SK-N-MC (cell line): Measurements from ENCODE around the gene SUN2.
A peak's percentile ranks its signal among the peaks of the same experiment; 100 is the strongest.

Experiments used
- DNase-seq: peaks from one replicate; pipeline ENCODE4 v3.0.0-alpha.2; 2011; ENCODE audit warnings: low read depth, low spot score
- H3K27ac ChIP-seq: fragments of 200-600 bp; sonication (generic); 2 replicates; pipeline ENCODE4 v1.5.1; 2016; ENCODE audit warnings: mixed run types
- H3K36me3 ChIP-seq: fragments of 200-600 bp; sonication (generic); 2 replicates; pipeline ENCODE4 v1.6.1; 2017; ENCODE audit warnings: antibody characterized with exemption, low read length, mixed read lengths; ENCODE audit not compliant: insufficient read depth
- H3K4me3 ChIP-seq: fragments of 200-600 bp; sonication (generic); 2 replicates; pipeline ENCODE4 v1.5.1; 2016
- H3K9ac ChIP-seq: fragments of 200-600 bp; sonication (generic); 2 replicates; pipeline ENCODE4 v1.8.0; 2017; ENCODE audit warnings: mixed run types, mixed read lengths; ENCODE audit not compliant: insufficient read length
- H3K9me3 ChIP-seq: fragments of 200-600 bp; sonication (generic); 2 replicates; pipeline ENCODE4 v1.6.1; 2017; ENCODE audit warnings: low read depth, mild to moderate bottlenecking, antibody characterized with exemption, low read length, moderate library complexity, mixed read lengths
- EZH2 ChIP-seq: fragments of 200-600 bp; sonication (generic); IDR thresholded peaks from one replicate; pipeline ENCODE4 v1.6.1; 2017; ENCODE audit warnings: antibody characterized with exemption
- FOXP2 ChIP-seq: optimal IDR thresholded peaks from 2 replicates; pipeline ENCODE3; 2011; ENCODE audit warnings: mild to moderate bottlenecking, moderate library complexity; ENCODE audit not compliant: insufficient read depth; ENCODE audit errors: extremely low read length, control extremely low read depth
- POLR2AphosphoS5 ChIP-seq: IDR thresholded peaks from 2 replicates; pipeline ENCODE4 v1.6.1; 2012; ENCODE audit warnings: mild to moderate bottlenecking, low read depth, low read length, borderline replicate concordance

Gene SUN2

DNA sequence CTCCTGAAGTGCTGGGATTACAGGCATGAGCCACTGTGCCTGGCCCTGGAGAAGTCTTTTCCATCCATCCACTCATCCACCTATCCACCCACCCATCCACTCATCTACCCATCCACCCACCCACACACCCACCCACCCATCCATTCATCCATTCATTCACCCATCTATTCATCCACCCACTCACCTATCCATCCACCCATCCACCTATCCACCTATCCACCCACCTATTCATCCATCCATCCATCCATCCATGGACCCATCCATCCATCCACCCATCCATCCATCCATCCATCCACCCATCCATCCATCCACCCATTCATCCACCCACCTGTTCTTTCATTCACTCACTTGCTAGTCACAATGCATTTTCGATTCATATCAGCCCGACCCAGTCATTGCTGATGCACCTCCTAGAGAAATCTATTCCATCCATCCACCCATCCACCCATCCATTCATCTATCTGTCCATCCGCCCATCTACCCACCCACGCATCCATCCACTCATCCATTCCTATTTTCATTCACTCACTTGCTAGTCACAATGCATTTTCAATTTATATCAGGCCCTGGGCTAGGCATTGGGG lies 17.7 kb upstream of the SUN2 start:
- no peaks in the 10 kb centered on the region for H3K9me3 ChIP-seq
- H3K9ac ChIP-seq = no peak overlapping the region
- DNase-seq = no peak
- H3K4me3 ChIP-seq = no peak overlapping the region
- H3K36me3 ChIP-seq = no peaks in the 10 kb centered on the region
- TF ChIP-seq FOXP2 = no peak
- no peak for TF ChIP-seq POLR2AphosphoS5
- no peak for TF ChIP-seq EZH2
- no peak overlapping the region for H3K27ac ChIP-seq

DNA sequence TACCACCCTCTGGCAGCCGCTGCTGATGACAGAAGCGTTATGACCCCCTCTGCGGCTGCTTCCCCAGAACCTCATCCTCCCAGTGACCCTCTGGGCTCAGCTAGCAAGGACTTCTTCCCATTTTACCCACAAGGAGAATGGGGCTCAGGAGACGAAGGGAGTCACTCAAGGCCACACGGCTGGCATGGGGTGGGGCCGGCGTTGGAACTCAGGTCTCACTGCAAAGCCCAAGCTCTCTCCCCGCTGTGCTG lies 16.8 kb upstream of the SUN2 start:
- no peak for DNase-seq

GRCh38 chr22:38770257-38770949 lies 14.6 kb upstream of the SUN2 start:
- no peak for DNase-seq
- Histone ChIP-seq H3K9ac (no peak overlapping the region), H3K4me3 (no peak overlapping the region), H3K36me3 (no peaks in the 10 kb centered on the region), H3K9me3 (no peaks in the 10 kb centered on the region), H3K27ac (no peak overlapping the region)
- TF ChIP-seq EZH2 (no peak), FOXP2 (no peak), POLR2AphosphoS5 (no peak)

More for the DNA sequence above, 16.8 kb upstream of the SUN2 start:
- no peak for TF ChIP-seq FOXP2
- no peak for TF ChIP-seq POLR2AphosphoS5
- no peak for TF ChIP-seq EZH2
- H3K9ac ChIP-seq = no peak overlapping the region
- H3K9me3 ChIP-seq = no peaks in the 10 kb centered on the region
- 0 out of 2 replicates have a peak overlapping the region, but pooled peaks have one; percentile 36 for H3K27ac ChIP-seq
- H3K4me3 ChIP-seq = no peak overlapping the region
- no peaks in the 10 kb centered on the region for H3K36me3 ChIP-seq

- no peak overlapping the region for H3K4me3 ChIP-seq
- H3K9ac ChIP-seq = no peak overlapping the region
- no peak for TF ChIP-seq FOXP2
- TF ChIP-seq EZH2 = no peak
- no peak for TF ChIP-seq POLR2AphosphoS5
- H3K9me3 ChIP-seq = no peaks in the 10 kb centered on the region
- H3K36me3 ChIP-seq = no peaks in the 10 kb centered on the region
- H3K27ac ChIP-seq = no peak overlapping the region
- no peak for DNase-seq
Measured at GRCh38 chr22:38768036-38768435, 12.2 kb upstream of the SUN2 start.

DNA sequence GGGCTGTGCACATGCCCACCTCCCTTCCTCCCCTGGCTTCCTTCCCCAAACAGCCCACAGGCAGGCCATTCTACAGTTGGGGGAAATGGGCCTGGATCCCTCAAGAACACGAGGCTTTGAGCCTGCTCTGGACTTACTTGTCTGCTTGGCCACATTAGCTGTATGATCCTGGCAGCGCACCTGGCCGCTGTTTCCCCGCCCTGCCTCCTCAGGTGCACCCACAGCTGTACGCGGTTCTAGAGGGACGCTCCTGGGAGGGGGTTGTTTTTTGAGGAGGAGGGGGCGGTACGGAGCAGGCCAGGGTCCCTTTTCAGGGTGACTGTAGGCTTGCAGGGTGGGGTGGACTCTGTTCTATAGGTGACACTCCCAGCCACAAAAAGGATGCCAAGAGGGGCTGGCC lies 11.5 kb upstream of the SUN2 start:
- H3K27ac ChIP-seq = no peak overlapping the region
- TF ChIP-seq POLR2AphosphoS5 (no peak), EZH2 (no peak), FOXP2 (no peak)
- no peak for DNase-seq
- no peaks in the 10 kb centered on the region for H3K36me3 ChIP-seq
- no peak overlapping the region for H3K9ac ChIP-seq
- no peaks in the 10 kb centered on the region for H3K9me3 ChIP-seq
- H3K4me3 ChIP-seq = no peak overlapping the region

DNA sequence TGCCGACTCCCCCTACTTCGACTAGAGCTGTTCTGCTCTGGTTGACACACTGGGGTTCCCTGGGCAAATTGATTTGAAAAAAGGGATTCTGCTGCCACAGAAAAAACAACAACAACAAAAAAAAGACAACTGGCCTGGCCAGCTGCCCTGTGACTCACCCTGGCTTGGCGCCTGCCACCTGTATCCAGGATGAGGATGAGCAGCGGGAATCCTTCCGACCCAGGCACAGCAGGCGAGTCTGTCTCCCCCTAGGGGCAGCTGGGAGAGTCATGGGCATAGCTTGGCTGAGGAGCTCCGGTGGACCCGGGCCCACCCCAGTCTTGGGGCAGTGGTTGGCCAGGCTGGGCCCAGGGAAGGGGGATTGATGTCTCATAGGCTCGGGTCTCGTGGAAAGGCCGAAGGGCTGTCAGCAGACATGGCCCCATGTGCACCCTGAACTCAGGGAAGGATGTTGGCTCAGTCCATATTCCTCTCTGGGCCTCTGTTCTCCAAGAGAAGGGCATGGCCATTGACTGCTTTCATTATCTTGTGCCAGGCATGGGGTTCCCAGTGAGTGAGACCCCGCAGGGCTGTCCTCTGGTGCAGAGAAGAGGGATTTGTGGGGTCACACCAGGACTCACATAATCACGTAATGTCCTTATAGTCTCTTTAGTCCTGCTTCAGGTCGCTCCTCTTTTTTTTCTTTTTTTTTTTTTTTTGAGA lies 10.4 kb upstream of the SUN2 start:
- no peak overlapping the region for H3K9ac ChIP-seq
- H3K36me3 ChIP-seq = no peaks in the 10 kb centered on the region
- H3K4me3 ChIP-seq = no peak overlapping the region
- no peak for DNase-seq
- no peaks in the 10 kb centered on the region for H3K9me3 ChIP-seq
- TF ChIP-seq FOXP2 (no peak), POLR2AphosphoS5 (no peak), EZH2 (no peak)
- H3K27ac ChIP-seq = no peak overlapping the region

DNA sequence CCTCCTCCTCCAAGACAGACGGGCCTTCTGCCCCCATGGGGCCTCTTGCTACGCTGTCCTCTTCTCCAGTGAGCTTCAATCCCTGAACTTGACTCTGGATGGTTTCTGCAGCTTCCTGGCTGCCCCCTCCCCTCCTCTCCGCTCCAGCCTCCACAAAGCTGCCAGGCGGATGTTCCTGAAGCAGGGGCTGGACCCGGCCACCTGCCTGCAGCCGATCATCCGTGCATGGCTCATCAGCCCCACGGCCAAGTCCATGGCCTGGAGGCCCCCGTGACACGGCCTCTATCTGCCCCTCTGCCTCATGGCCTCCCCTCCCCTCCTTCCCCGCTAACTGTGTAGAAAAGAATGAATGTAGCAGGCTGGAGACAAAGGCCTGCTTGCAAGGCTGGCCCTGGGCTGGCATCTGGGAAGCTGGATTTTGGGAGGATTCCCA lies 6.8 kb upstream of the SUN2 start:
- Histone ChIP-seq H3K36me3 (no peaks in the 10 kb centered on the region), H3K9me3 (no peaks in the 10 kb centered on the region), H3K9ac (no peak overlapping the region), H3K27ac (peak overlapping the region; percentile 25; the same call in 1 of the 2 replicates), H3K4me3 (no peak overlapping the region)
- no peak for TF ChIP-seq EZH2
- TF ChIP-seq POLR2AphosphoS5 = no peak
- TF ChIP-seq FOXP2 = no peak
- no peak for DNase-seq
